B cell (primary cell): ENCODE data around the gene TFCP2L1. TPM values are rescaled to one million over a fixed set of nuclear protein-coding genes. Genes with fewer than 3 reads are reported as not detected.

Experiments used
- ATAC-seq: fragments of 200-7000 bp; cut with Tn5 transposase; one replicate; pipeline ENCODE4 v1.10.0; 2021; ENCODE audit warnings: low read depth, mild to moderate bottlenecking, moderate number of reproducible peaks, moderate library complexity
- CTCF ChIA-PET: fragments of 350-600 bp; sonication (Branson Sonifier 250); formaldehyde crosslinking; loops from one replicate; lab custom pipeline; 2021; ENCODE audit warnings: antibody characterized with exemption, inconsistent platforms; lab: Charles Lee
- POLR2A ChIA-PET: fragments of 350-600 bp; sonication (Branson Sonifier 250); formaldehyde crosslinking; loops from one replicate; lab custom pipeline; 2021; ENCODE audit warnings: antibody characterized with exemption; lab: Charles Lee
- DNase-seq: peaks from one replicate; pipeline ENCODE4 v3.0.0; 2013
- H2AFZ ChIP-seq: 2 replicates; pipeline ENCODE4 v1.6.1; 2012; ENCODE audit warnings: mild to moderate bottlenecking, low read depth, low read length; ENCODE audit not compliant: insufficient read depth, poor library complexity, severe bottlenecking
- H3K27ac ChIP-seq, 2 donors: 1 replicate in 1 of 2; 2 replicates in 1 of 2; pipeline ENCODE4 v1.5.1; 2012 to 2013; ENCODE audit warnings: low read length in 2 of 2, mild to moderate bottlenecking in 2 of 2, moderate library complexity in 1 of 2
- H3K27me3 ChIP-seq, 4 experiments: fragments of 200-600 bp in 1 of 4; sonication (generic) in 1 of 4; replicated peaks in 1 of 4; 1 replicate in 2 of 4; 2 replicates in 2 of 4; pipeline versions ENCODE4 v1.6.1 to v1.7.0; 2013 to 2016; ENCODE audit warnings: low read length in 3 of 4, mild to moderate bottlenecking in 2 of 4, mixed read lengths in 1 of 4, moderate library complexity in 1 of 4; ENCODE audit not compliant: insufficient read depth in 4 of 4, control insufficient read depth in 3 of 4; ENCODE audit errors: control extremely low read depth in 1 of 4
- H3K36me3 ChIP-seq, 2 experiments: replicated peaks in 1 of 2; 1 replicate in 1 of 2; 2 replicates in 1 of 2; pipeline versions ENCODE4 v1.6.1 to v1.7.1; 2013; ENCODE audit warnings: low read length in 1 of 2; ENCODE audit not compliant: insufficient read depth in 2 of 2, control insufficient read depth in 1 of 2; ENCODE audit errors: control extremely low read depth in 1 of 2, extremely low read depth in 1 of 2
- H3K4me1 ChIP-seq, 2 donors: fragments of 200-600 bp in 1 of 2; sonication (generic) in 1 of 2; 1 replicate in 1 of 2; 2 replicates in 1 of 2; pipeline versions ENCODE4 v1.5.1 to v1.6.1; 2013 to 2017; ENCODE audit warnings: low read length in 2 of 2; ENCODE audit not compliant: control insufficient read depth in 2 of 2, insufficient read depth in 2 of 2
- H3K4me2 ChIP-seq: replicated peaks from 2 replicates; pipeline ENCODE3; 2012; ENCODE audit warnings: mild to moderate bottlenecking, low read depth, low read length; ENCODE audit not compliant: poor library complexity, severe bottlenecking
- H3K4me3 ChIP-seq, 5 experiments: fragments of 200-600 bp in 1 of 5; sonication (generic) in 1 of 5; 1 replicate in 3 of 5; 2 replicates in 2 of 5; pipeline versions ENCODE4 v1.5.1 to v1.7.0; 2011 to 2016; ENCODE audit warnings: low read length in 4 of 5, mild to moderate bottlenecking in 4 of 5, low read depth in 2 of 5, control low read depth in 1 of 5, moderate library complexity in 1 of 5; ENCODE audit not compliant: insufficient read depth in 1 of 5; ENCODE audit errors: control extremely low read depth in 1 of 5, extremely low read depth in 1 of 5
- H3K79me2 ChIP-seq: fragments of 200-600 bp; sonication (generic); one replicate; pipeline ENCODE4 v1.6.0; 2016; ENCODE audit warnings: low read length; ENCODE audit not compliant: control insufficient read depth, insufficient read depth
- H3K9ac ChIP-seq: fragments of 200-600 bp; sonication (generic); 2 replicates; pipeline ENCODE4 v1.6.1; 2017; ENCODE audit warnings: mild to moderate bottlenecking, low read length, moderate library complexity
- H3K9me3 ChIP-seq, 3 donors: one replicate each; pipeline versions ENCODE4 v1.6.1 to v1.7.1; 2013; ENCODE audit warnings: low read length in 2 of 3; ENCODE audit not compliant: control insufficient read depth in 2 of 3, insufficient read depth in 1 of 3; ENCODE audit errors: control extremely low read depth in 1 of 3
- H4K20me1 ChIP-seq: 2 replicates; pipeline ENCODE4 v1.6.0; 2012; ENCODE audit warnings: mild to moderate bottlenecking, low read length; ENCODE audit not compliant: insufficient read depth, control insufficient read depth, poor library complexity, severe bottlenecking
- H3K27ac Mint-ChIP-seq: one replicate; pipeline ENCODE4 v1.8.0; 2021; ENCODE audit warnings: mixed read lengths
- H3K27me3 Mint-ChIP-seq: one replicate; pipeline ENCODE4 v1.8.0; 2021; ENCODE audit warnings: mixed read lengths
- H3K4me1 Mint-ChIP-seq: one replicate; pipeline ENCODE4 v1.8.0; 2021; ENCODE audit warnings: mixed read lengths
- H3K4me3 Mint-ChIP-seq: one replicate; pipeline ENCODE4 v1.8.0; 2021; ENCODE audit warnings: mixed read lengths
- H3K9me3 Mint-ChIP-seq: one replicate; pipeline ENCODE4 v1.8.0; 2022; ENCODE audit warnings: mixed read lengths; ENCODE audit not compliant: insufficient read depth
- CTCF ChIP-seq: fragments of 200-600 bp; IDR thresholded peaks from one replicate; pipeline ENCODE4 v1.8.0; 2022; ENCODE audit warnings: antibody characterized with exemption, mild to moderate bottlenecking
- EZH2 ChIP-seq: IDR thresholded peaks from 2 replicates; pipeline ENCODE4 v1.6.1; 2012; ENCODE audit warnings: borderline replicate concordance, low read depth, mild to moderate bottlenecking, moderate library complexity, low read length; ENCODE audit not compliant: insufficient read depth, poor library complexity, severe bottlenecking
- WGBS: methylation state at CpG from one replicate; pipeline ENCODE4 v1.1.5; 2013; ENCODE audit warnings: missing lambda C conversion rate; ENCODE audit not compliant: insufficient coverage; 5-methylcytosine and 5-hydroxymethylcytosine counted together
- intact Hi-C: fragments of 100-400 bp; cut with micrococcal nuclease; formaldehyde crosslinking; loops from one replicate; pipeline ENCODE4 v1.10.0; 2022
- polyA plus RNA-seq: library from polyadenylated mRNA; depleted of rRNA; stranded (reverse); fragments of >200 nt; gene quantifications from 2 replicates; pipeline ENCODE4 v1.2.3, GENCODE V29; 2012
- total RNA-seq, 2 donors: library from RNA; stranded (reverse); fragments of 120-200 nt in 1 of 2; gene quantifications; 1 replicate in 1 of 2; 2 replicates in 1 of 2; pipeline versions ENCODE4 v1.2.3 to v1.2.4, GENCODE V29; 2013 to 2022

TFCP2L1 gene
- total and polyA plus RNA-seq, 2 donors (not counting 1 experiment from before 2014, with no cell fraction given): 0.03 TPM; not detected in 1

- H3K9ac ChIP-seq: no peak overlapping the region
- no peaks in the 10 kb centered on the region for H3K4me1 ChIP-seq
- peaks cover 0 to 15% (median 6%) of the 10 kb centered on the region in 3 donors for H3K9me3 ChIP-seq
- DNase-seq (no peak), ATAC-seq (no peak)
- no peak overlapping the region for H3K4me2 ChIP-seq
- peaks cover 11% of the 10 kb centered on the region for H3K27me3 Mint-ChIP-seq
- no peaks in the 10 kb centered on the region for H3K79me2 ChIP-seq
- no peaks in the 10 kb centered on the region for H4K20me1 ChIP-seq
- no peak overlapping the region for H3K27ac ChIP-seq
- no peak overlapping the region for H3K4me3 Mint-ChIP-seq
- no peak for TF ChIP-seq CTCF
- H3K4me1 Mint-ChIP-seq: no peaks in the 10 kb centered on the region
- WGBS: 75% methylated on average over 5 of the region's 7 CpGs
- H2AFZ ChIP-seq: no peak overlapping the region
- peaks cover 0 to 4% (median 0%) of the 10 kb centered on the region in 4 experiments for H3K27me3 ChIP-seq
- H3K9me3 Mint-ChIP-seq: no peaks in the 10 kb centered on the region
- H3K27ac Mint-ChIP-seq: no peak overlapping the region
- intact Hi-C loops: no loop called here
- no peak overlapping the region for H3K4me3 ChIP-seq
- H3K36me3 ChIP-seq: no peaks in the 10 kb centered on the region
- POLR2A ChIA-PET: no interaction called here
- CTCF ChIA-PET: no interaction called here
Measured at GRCh38 chr2:121171625-121172119, 113.3 kb downstream of the TFCP2L1 start.

- no peak overlapping the region for H3K4me3 Mint-ChIP-seq
- Histone ChIP-seq H3K27ac (no peak overlapping the region), H3K79me2 (no peaks in the 10 kb centered on the region), H3K4me1 (no peaks in the 10 kb centered on the region), H3K4me3 (no peak overlapping the region), H3K36me3 (no peaks in the 10 kb centered on the region), H3K9ac (no peak overlapping the region), H3K27me3 (peaks cover 0 to 4% (median 0%) of the 10 kb centered on the region in 4 experiments), H3K9me3 (peaks cover 0 to 15% (median 6%) of the 10 kb centered on the region in 3 donors), H2AFZ (no peak overlapping the region), H4K20me1 (no peaks in the 10 kb centered on the region), H3K4me2 (no peak overlapping the region)
- H3K27ac Mint-ChIP-seq: no peak overlapping the region
- 86% methylated on average over 1 of the region's 1 CpG for WGBS
- no peaks in the 10 kb centered on the region for H3K9me3 Mint-ChIP-seq
- peaks cover 6% of the 10 kb centered on the region for H3K27me3 Mint-ChIP-seq
- DNase-seq (no peak), ATAC-seq (no peak)
- CTCF ChIA-PET: no interaction called here
- POLR2A ChIA-PET: no interaction called here
- H3K4me1 Mint-ChIP-seq: no peaks in the 10 kb centered on the region
- intact Hi-C loops: no loop called here
- no peak for TF ChIP-seq EZH2
- TF ChIP-seq CTCF: no peak
Measured at GRCh38 chr2:121170577-121170976, 114.4 kb downstream of the TFCP2L1 start.
